ENCODE data around the gene ZNF502. TPM values are rescaled to one million over a fixed set of nuclear protein-coding genes. Genes with fewer than 3 reads are reported as not detected.

The ZNF502 gene
- total and polyA plus RNA-seq, 2 of the 8 experiments (the other 6 are each of a cell fraction or from before 2014, with no cell fraction given), result 1.5 to 3.8 TPM

GRCh38 chr3:44761424-44762169 lies 49.1 kb downstream of the ZNF502 start, which contains the start of the genes KIAA1143 and KIF15 (continued):
- TF ChIP-seq SUZ12 (IDR thresholded peaks at IDR 0.05; ENCODE audit: low read length) (no peak), POLR2AphosphoS5 (IDR thresholded peaks at IDR 0.05; ENCODE audit: low read depth, low read length) (peak; percentile 83), ATF3 (IDR thresholded peaks at IDR 0.05; ENCODE audit: insufficient read depth, low read depth, low read length) (peak; percentile 75), CHD2 (IDR thresholded peaks at IDR 0.05; ENCODE audit: low read length) (peak; percentile 74; the same call in 1 of the 2 replicates), KDM5A (IDR thresholded peaks at IDR 0.05; ENCODE audit: low read length) (peak; percentile 62), SAP30 (IDR thresholded peaks at IDR 0.05; ENCODE audit: insufficient read depth, insufficient replicate concordance, low read length) (peak; percentile 50), SP1 (IDR thresholded peaks at IDR 0.05; ENCODE audit: low read depth, low read length) (peak; percentile 92), CEBPB (IDR thresholded peaks at IDR 0.05; ENCODE audit: low read depth, low read length) (no peak), RXRA (IDR thresholded peaks at IDR 0.05; ENCODE audit: insufficient read depth, low read depth, low read length) (no peak), KDM4A (IDR thresholded peaks at IDR 0.05; ENCODE audit: low read depth, low read length, severe bottlenecking) (peak; percentile 96), TCF12 (IDR thresholded peaks at IDR 0.05; ENCODE audit: low read depth, low read length) (no peak), SIN3A (conservative IDR thresholded peaks at IDR 0.05 in 1 of 2, IDR thresholded peaks at IDR 0.05 in 1 of 2; ENCODE audit: low read depth in 1 of 2, low read length in 2 of 2) (peak; percentile 89 to 96; a peak in 3 of 4 replicates), CBX8 (IDR thresholded peaks at IDR 0.05; ENCODE audit: borderline replicate concordance, low read depth, low read length) (no peak), CHD1 (IDR thresholded peaks at IDR 0.05; ENCODE audit: low read depth, low read length) (peak; percentile 43; the same call in 1 of the 2 replicates), E2F6 (IDR thresholded peaks at IDR 0.05) (peak; percentile 73), CTBP2 (IDR thresholded peaks at IDR 0.05; ENCODE audit: borderline replicate concordance, insufficient read depth, insufficient read length, low read length) (no peak), RBBP5 (IDR thresholded peaks at IDR 0.05; ENCODE audit: borderline replicate concordance, low read depth, low read length) (peak; percentile 98), SIX5 (IDR thresholded peaks at IDR 0.05; ENCODE audit: low read depth, low read length) (peak; percentile 62), SP2 (IDR thresholded peaks at IDR 0.05; ENCODE audit: low read length) (no peak), ATF2 (IDR thresholded peaks at IDR 0.05; ENCODE audit: low read length) (peak; percentile 49; the same call in 1 of the 2 replicates), EGR1 (IDR thresholded peaks at IDR 0.05; ENCODE audit: borderline replicate concordance, low read depth, low read length) (peak; percentile 80; the same call in 1 of the 2 replicates)

Data from H1 (cell line).